Measurements from ENCODE around the gene REEP1. TPM values are rescaled to one million over a fixed set of nuclear protein-coding genes. Genes with fewer than 3 reads are reported as not detected.

Gene REEP1
- total and polyA plus RNA-seq, 2 of the 8 experiments (the other 6 are each of a cell fraction or from before 2014, with no cell fraction given) = 0.74 to 1.5 TPM

GRCh38 chr2:86243950-86244733 lies 93.3 kb downstream of the REEP1 start:
- H2AFZ ChIP-seq (ENCODE audit: low read length) = no peak overlapping the region
- no peak overlapping the region for H3K18ac ChIP-seq (ENCODE audit: extremely low read depth, low read length)
- H2AK5ac ChIP-seq (ENCODE audit: low read depth, low read length) = no peak overlapping the region
- H3K4me2 ChIP-seq (ENCODE audit: insufficient read depth in 1 of 2, low read depth in 2 of 2, low read length in 2 of 2) = no peak overlapping the region
- H3K79me1 ChIP-seq (ENCODE audit: low read depth, low read length) = no peaks in the 10 kb centered on the region
- no peak overlapping the region for H2BK5ac ChIP-seq (ENCODE audit: low read depth, low read length)
- ChIA-PET CTCF (ENCODE audit: partially characterized antibody) (interaction anchor here (0.6 to 2.9 kb wide), 10 partner anchors 9 to 128 kb away, joined by 3 to 11 read pairs (median 4); no protein-coding TSS in a partner anchor), POLR2A (ENCODE audit: partially characterized antibody) (no interaction called here)
- H3K14ac ChIP-seq (ENCODE audit: insufficient read length) = no peak overlapping the region
- no peak overlapping the region for H3K4me3 ChIP-seq (ENCODE audit: extremely low read depth in 1 of 4, insufficient read depth in 2 of 4, low read depth in 3 of 4, low read length in 4 of 4)
- no peak overlapping the region for H4K5ac ChIP-seq (ENCODE audit: insufficient read length, low read depth, low read length)
- H3K27ac ChIP-seq (ENCODE audit: low read depth, low read length) = no peak overlapping the region
- H4K8ac ChIP-seq (ENCODE audit: extremely low read depth, insufficient read depth, low read length) = no peak overlapping the region
- no peaks in the 10 kb centered on the region for H3K27me3 ChIP-seq (replicated peaks in 1 of 4; ENCODE audit: control insufficient read depth in 3 of 4, extremely low read depth in 1 of 4, insufficient read depth in 3 of 4, low read length in 3 of 4)
- no peak overlapping the region for H3K4ac ChIP-seq (replicated peaks; ENCODE audit: insufficient read length, low read depth, low read length)
- H3K23me2 ChIP-seq (ENCODE audit: low read depth, low read length) = no peaks in the 10 kb centered on the region
- H2BK12ac ChIP-seq (ENCODE audit: low read depth, low read length) = no peak overlapping the region
- DNase-seq (ENCODE audit: low read depth in 1 of 2, low spot score in 2 of 2) = no peak
- H4K20me1 ChIP-seq (replicated peaks in 1 of 2; ENCODE audit: control insufficient read depth in 1 of 2, insufficient read depth in 2 of 2, low read length in 2 of 2) = no peaks in the 10 kb centered on the region
- no peak overlapping the region for H2BK15ac ChIP-seq (ENCODE audit: low read length)
- H2BK20ac ChIP-seq (ENCODE audit: low read length) = no peak overlapping the region
- H4K91ac ChIP-seq (replicated peaks; ENCODE audit: insufficient read length, low read length) = no peak overlapping the region
- no peak overlapping the region for H3K23ac ChIP-seq (ENCODE audit: insufficient read length)
- 94% methylated on average over 5 of the region's 5 CpGs; no CpG with 5 or more reads in 1 of the 2 experiments for WGBS, 2 experiments (ENCODE audit: extremely low coverage in 1 of 2, insufficient coverage in 1 of 2, insufficient read length in 1 of 2, insufficient replicate concordance in 2 of 2, low coverage in 1 of 2, low lambda C conversion rate in 2 of 2, missing lambda C conversion rate in 1 of 2)
- FAIRE-seq = no peak
- H3K9me3 ChIP-seq (ENCODE audit: insufficient read depth in 2 of 2, low read depth in 1 of 2, low read length in 1 of 2) = no peaks in the 10 kb centered on the region
- H3K4me1 ChIP-seq (replicated peaks in 1 of 4; ENCODE audit: control insufficient read depth in 3 of 4, insufficient read depth in 4 of 4, low read length in 3 of 4) = no peaks in the 10 kb centered on the region
- no peak overlapping the region for H3K56ac ChIP-seq (replicated peaks; ENCODE audit: insufficient read length, low read depth, low read length)
- no peak overlapping the region for H2BK120ac ChIP-seq (replicated peaks; ENCODE audit: low read depth, low read length)
- no peak overlapping the region for H3K9ac ChIP-seq (replicated peaks in 1 of 4; ENCODE audit: extremely low read depth in 1 of 4, low read depth in 3 of 4, low read length in 3 of 4)
- H3K36me3 ChIP-seq (ENCODE audit: control insufficient read depth in 2 of 4, insufficient read depth in 4 of 4, low read length in 3 of 4) = no peaks in the 10 kb centered on the region
- no peaks in the 10 kb centered on the region for H3K79me2 ChIP-seq (ENCODE audit: control insufficient read depth in 1 of 2, insufficient read depth in 2 of 2, low read length in 2 of 2)
- TF ChIP-seq SAP30 (IDR thresholded peaks at IDR 0.05; ENCODE audit: insufficient read depth, insufficient replicate concordance, low read length) (no peak), KDM4A (IDR thresholded peaks at IDR 0.05; ENCODE audit: low read depth, low read length, severe bottlenecking) (no peak), TBP (IDR thresholded peaks at IDR 0.05; ENCODE audit: low read depth, low read length) (no peak), EGR1 (IDR thresholded peaks at IDR 0.05; ENCODE audit: borderline replicate concordance, low read depth, low read length) (no peak), SIN3A (conservative IDR thresholded peaks at IDR 0.05 in 1 of 2, IDR thresholded peaks at IDR 0.05 in 1 of 2; ENCODE audit: low read depth in 1 of 2, low read length in 2 of 2) (no peak), SP2 (IDR thresholded peaks at IDR 0.05; ENCODE audit: low read length) (no peak), NRF1 (IDR thresholded peaks at IDR 0.05; ENCODE audit: low read depth, low read length) (no peak), BRCA1 (IDR thresholded peaks at IDR 0.05; ENCODE audit: low read depth, low read length) (no peak), MAX (IDR thresholded peaks at IDR 0.05) (no peak)

Measured in H1 (cell line).